ENCODE results near the gene PLAGL1. TPM values are rescaled to one million over a fixed set of nuclear protein-coding genes. Genes with fewer than 3 reads are reported as not detected.

Gene PLAGL1
- polyA plus RNA-seq, 2 of the 4 experiments (the other 2 are of a cell fraction): 4.7 to 8.2 TPM

GRCh38 chr6:143948208-143948607 lies 59.9 kb downstream of the PLAGL1 start (continued):
- TF ChIP-seq FOSL2 (IDR thresholded peaks at IDR 0.05) (no peak), FOSL2 (CRISPR knock-in tag; IDR thresholded peaks at IDR 0.05) (no peak), GATA3 (IDR thresholded peaks at IDR 0.05; ENCODE audit: borderline replicate concordance) (no peak)

- 44% methylated on average over 16 of the region's 20 CpGs for WGBS (ENCODE audit: missing lambda C conversion rate)
- no peak for FAIRE-seq
Observed at GRCh38 chr6:143941852-143942627, 66.0 kb downstream of the PLAGL1 start.

More at GRCh38 chr6:143941852-143942627, 66.0 kb downstream of the PLAGL1 start:
- no peak overlapping the region for H3K4me3 ChIP-seq
- ATAC-seq (peak; percentile 82 to 95), DNase-seq (ENCODE audit: low read depth in 1 of 2, low spot score in 1 of 2) (peak; percentile 44 to 75)
- peak overlapping the region; percentile 47 for H3K4me2 ChIP-seq
- no peaks in the 10 kb centered on the region for H3K9me3 ChIP-seq
- no peak overlapping the region for H3K27ac ChIP-seq
- POLR2A ChIA-PET: no interaction called here
- no peaks in the 10 kb centered on the region for H3K4me1 ChIP-seq
- CTCF ChIA-PET: interaction anchor here (0.6 to 1.9 kb wide), 12 partner anchors 9 to 1468 kb away, joined by 3 to 15 read pairs (median 4); no protein-coding TSS in a partner anchor
- no peak for TF ChIP-seq FOXS1 (CRISPR knock-in tag; IDR thresholded peaks at IDR 0.05)
- no peak for TF ChIP-seq POLR2AphosphoS2 (conservative IDR thresholded peaks at IDR 0.05; ENCODE audit: low read length)
- no peak for TF ChIP-seq JUN (IDR thresholded peaks at IDR 0.05)
- TF ChIP-seq, protein P1, sequence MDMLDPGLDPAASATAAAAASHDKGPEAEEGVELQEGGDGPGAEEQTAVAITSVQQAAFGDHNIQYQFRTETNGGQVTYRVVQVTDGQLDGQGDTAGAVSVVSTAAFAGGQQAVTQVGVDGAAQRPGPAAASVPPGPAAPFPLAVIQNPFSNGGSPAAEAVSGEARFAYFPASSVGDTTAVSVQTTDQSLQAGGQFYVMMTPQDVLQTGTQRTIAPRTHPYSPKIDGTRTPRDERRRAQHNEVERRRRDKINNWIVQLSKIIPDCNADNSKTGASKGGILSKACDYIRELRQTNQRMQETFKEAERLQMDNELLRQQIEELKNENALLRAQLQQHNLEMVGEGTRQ (IDR thresholded peaks at IDR 0.05): no peak
- TF ChIP-seq KDM5A (IDR thresholded peaks at IDR 0.05): no peak
- peak; percentile 56 for TF ChIP-seq SMC3 (IDR thresholded peaks at IDR 0.05)
- TF ChIP-seq RCOR1 (IDR thresholded peaks at IDR 0.05; ENCODE audit: low read depth, low read length): no peak
- TF ChIP-seq SREBF2 (IDR thresholded peaks at IDR 0.05): no peak
- TF ChIP-seq NR3C1 (IDR thresholded peaks at IDR 0.05): no peak
- TF ChIP-seq, protein P2, sequence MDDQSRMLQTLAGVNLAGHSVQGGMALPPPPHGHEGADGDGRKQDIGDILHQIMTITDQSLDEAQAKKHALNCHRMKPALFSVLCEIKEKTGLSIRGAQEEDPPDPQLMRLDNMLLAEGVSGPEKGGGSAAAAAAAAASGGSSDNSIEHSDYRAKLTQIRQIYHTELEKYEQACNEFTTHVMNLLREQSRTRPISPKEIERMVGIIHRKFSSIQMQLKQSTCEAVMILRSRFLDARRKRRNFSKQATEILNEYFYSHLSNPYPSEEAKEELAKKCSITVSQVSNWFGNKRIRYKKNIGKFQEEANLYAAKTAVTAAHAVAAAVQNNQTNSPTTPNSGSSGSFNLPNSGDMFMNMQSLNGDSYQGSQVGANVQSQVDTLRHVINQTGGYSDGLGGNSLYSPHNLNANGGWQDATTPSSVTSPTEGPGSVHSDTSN (IDR thresholded peaks at IDR 0.05): no peak
- no peak for TF ChIP-seq MAZ (IDR thresholded peaks at IDR 0.05; ENCODE audit: borderline replicate concordance, low read depth, low read length)
- TF ChIP-seq RNF2 (IDR thresholded peaks at IDR 0.05; ENCODE audit: borderline replicate concordance, low read depth): no peak
- TF ChIP-seq EHF (CRISPR knock-in tag; IDR thresholded peaks at IDR 0.05): no peak
- no peak for TF ChIP-seq MYC (IDR thresholded peaks at IDR 0.05; ENCODE audit: borderline replicate concordance, low read length)
- TF ChIP-seq, protein P3, sequence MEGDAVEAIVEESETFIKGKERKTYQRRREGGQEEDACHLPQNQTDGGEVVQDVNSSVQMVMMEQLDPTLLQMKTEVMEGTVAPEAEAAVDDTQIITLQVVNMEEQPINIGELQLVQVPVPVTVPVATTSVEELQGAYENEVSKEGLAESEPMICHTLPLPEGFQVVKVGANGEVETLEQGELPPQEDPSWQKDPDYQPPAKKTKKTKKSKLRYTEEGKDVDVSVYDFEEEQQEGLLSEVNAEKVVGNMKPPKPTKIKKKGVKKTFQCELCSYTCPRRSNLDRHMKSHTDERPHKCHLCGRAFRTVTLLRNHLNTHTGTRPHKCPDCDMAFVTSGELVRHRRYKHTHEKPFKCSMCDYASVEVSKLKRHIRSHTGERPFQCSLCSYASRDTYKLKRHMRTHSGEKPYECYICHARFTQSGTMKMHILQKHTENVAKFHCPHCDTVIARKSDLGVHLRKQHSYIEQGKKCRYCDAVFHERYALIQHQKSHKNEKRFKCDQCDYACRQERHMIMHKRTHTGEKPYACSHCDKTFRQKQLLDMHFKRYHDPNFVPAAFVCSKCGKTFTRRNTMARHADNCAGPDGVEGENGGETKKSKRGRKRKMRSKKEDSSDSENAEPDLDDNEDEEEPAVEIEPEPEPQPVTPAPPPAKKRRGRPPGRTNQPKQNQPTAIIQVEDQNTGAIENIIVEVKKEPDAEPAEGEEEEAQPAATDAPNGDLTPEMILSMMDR (IDR thresholded peaks at IDR 0.05): peak; percentile 56
- TF ChIP-seq EP300 (IDR thresholded peaks at IDR 0.05): no peak
- TF ChIP-seq TP53 (CRISPR knock-in tag; IDR thresholded peaks at IDR 0.05): no peak
- peak; percentile 29 to 49; a peak in 2 of 5 replicates for TF ChIP-seq RAD21 (conservative IDR thresholded peaks at IDR 0.05 in 1 of 2, IDR thresholded peaks at IDR 0.05 in 1 of 2)
- TF ChIP-seq, protein P4, sequence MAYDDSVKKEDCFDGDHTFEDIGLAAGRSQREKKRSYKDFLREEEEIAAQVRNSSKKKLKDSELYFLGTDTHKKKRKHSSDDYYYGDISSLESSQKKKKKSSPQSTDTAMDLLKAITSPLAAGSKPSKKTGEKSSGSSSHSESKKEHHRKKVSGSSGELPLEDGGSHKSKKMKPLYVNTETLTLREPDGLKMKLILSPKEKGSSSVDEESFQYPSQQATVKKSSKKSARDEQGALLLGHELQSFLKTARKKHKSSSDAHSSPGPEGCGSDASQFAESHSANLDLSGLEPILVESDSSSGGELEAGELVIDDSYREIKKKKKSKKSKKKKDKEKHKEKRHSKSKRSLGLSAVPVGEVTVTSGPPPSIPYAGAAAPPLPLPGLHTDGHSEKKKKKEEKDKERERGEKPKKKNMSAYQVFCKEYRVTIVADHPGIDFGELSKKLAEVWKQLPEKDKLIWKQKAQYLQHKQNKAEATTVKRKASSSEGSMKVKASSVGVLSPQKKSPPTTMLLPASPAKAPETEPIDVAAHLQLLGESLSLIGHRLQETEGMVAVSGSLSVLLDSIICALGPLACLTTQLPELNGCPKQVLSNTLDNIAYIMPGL (CRISPR knock-in tag; IDR thresholded peaks at IDR 0.05; ENCODE audit: borderline replicate concordance): no peak
- TF ChIP-seq HOXA7 (CRISPR knock-in tag; IDR thresholded peaks at IDR 0.05): no peak
- no peak for TF ChIP-seq RARB (CRISPR knock-in tag; IDR thresholded peaks at IDR 0.05)
- TF ChIP-seq HOXB5 (CRISPR knock-in tag; IDR thresholded peaks at IDR 0.05): no peak
- TF ChIP-seq EHMT2 (IDR thresholded peaks at IDR 0.05; ENCODE audit: low read depth): 0 out of 2 replicates have a peak, but pooled peaks have one; percentile 17
- TF ChIP-seq TFCP2L1 (CRISPR knock-in tag; IDR thresholded peaks at IDR 0.05): no peak
- no peak for TF ChIP-seq HOXB13 (CRISPR knock-in tag; IDR thresholded peaks at IDR 0.05; ENCODE audit: low read depth)
- TF ChIP-seq PHF8 (IDR thresholded peaks at IDR 0.05; ENCODE audit: borderline replicate concordance, low read depth): no peak

All from A549 (cell line).